Measurements from ENCODE around the gene IKBKE.
"Not testable (repeated sequence)": the region's sequence is repeated elsewhere in the genome, so short reads cannot be mapped to it uniquely, and the experiment has no call there.

- not testable (repeated sequence) for TF ChIP-seq EZH2phosphoT487 (IDR thresholded peaks at IDR 0.05; ENCODE audit: insufficient read depth, low read depth); EZH2 (IDR thresholded peaks at IDR 0.05; ENCODE audit: insufficient read depth, poor library complexity, severe bottlenecking)
Measured at GRCh38 chr1:206483864-206484263, 13.6 kb downstream of the IKBKE start.
